Endothelial cell of umbilical vein (primary cell): ENCODE measurements around the gene CLPTM1L. TPM values are rescaled to one million over a fixed set of nuclear protein-coding genes. Genes with fewer than 3 reads are reported as not detected.

Experiments used
- BruUV-seq: library from RNA; stranded (reverse); fragments of 400-500 nt; replicated peaks from 2 replicates; lab custom pipeline; 2021; lab: Mats Ljungman, UMichigan
- CTCF ChIA-PET: fragments of 300-600, 350-600 bp; sonication (Branson Sonifier 250); formaldehyde crosslinking; loops from one replicate; lab custom pipeline; 2021; ENCODE audit warnings: antibody characterized with exemption, inconsistent platforms; lab: Charles Lee
- POLR2A ChIA-PET: fragments of 300-600, 350-600 bp; sonication (Branson Sonifier 250); formaldehyde crosslinking; loops from one replicate; lab custom pipeline; 2021; ENCODE audit warnings: antibody characterized with exemption, inconsistent platforms; lab: Charles Lee
- DNase-seq: peaks from one replicate; pipeline ENCODE4 v3.0.0-alpha.2; 2011; ENCODE audit warnings: low read depth, low spot score
- FAIRE-seq: peaks from 2 replicates; lab custom pipeline; 2011; peaks lifted over from hg19 to GRCh38; lab: Jason Lieb, UNC
- H2AFZ ChIP-seq: 2 replicates; pipeline ENCODE4 v1.6.0; 2012; ENCODE audit warnings: low read depth, low read length, control low read depth, inconsistent platforms
- H3K27ac ChIP-seq: 2 replicates; pipeline ENCODE4 v1.5.1; 2011; ENCODE audit warnings: low read depth, mild to moderate bottlenecking, control low read depth, low read length, moderate library complexity; ENCODE audit not compliant: insufficient read depth
- H3K27me3 ChIP-seq, 2 experiments: 2 replicates each; pipeline versions ENCODE4 v1.6.0 to v1.6.1; 2011; ENCODE audit warnings: low read length in 2 of 2, mixed read lengths in 1 of 2; ENCODE audit not compliant: control insufficient read depth in 2 of 2, insufficient read depth in 2 of 2
- H3K36me3 ChIP-seq, 2 experiments: 2 replicates in 1 of 2; 3 replicates in 1 of 2; pipeline ENCODE4 v1.5.1; 2011; ENCODE audit warnings: low read length in 2 of 2, mild to moderate bottlenecking in 1 of 2, moderate library complexity in 1 of 2; ENCODE audit not compliant: control insufficient read depth in 2 of 2, insufficient read depth in 2 of 2; ENCODE audit errors: extremely low read depth in 1 of 2
- H3K4me1 ChIP-seq: 3 replicates; pipeline ENCODE4 v1.5.1; 2011; ENCODE audit warnings: mild to moderate bottlenecking, low read length; ENCODE audit not compliant: control insufficient read depth, insufficient read depth; ENCODE audit errors: extremely low read depth
- H3K4me2 ChIP-seq: 2 replicates; pipeline ENCODE4 v1.6.1; 2011; ENCODE audit warnings: low read length, control low read depth, mixed read lengths; ENCODE audit not compliant: insufficient read depth
- H3K4me3 ChIP-seq, 3 experiments: fragments of 200-600 bp in 1 of 3; sonication (generic), shearing (Covaris generic) in 1 of 3; replicated peaks in 1 of 3; 2 replicates each; pipeline ENCODE4 v1.5.1; 2011 to 2016; ENCODE audit warnings: control low read depth in 3 of 3, low read length in 3 of 3, mild to moderate bottlenecking in 2 of 3, inconsistent platforms in 1 of 3, low read depth in 1 of 3, moderate library complexity in 1 of 3; ENCODE audit not compliant: insufficient read depth in 1 of 3
- H3K79me2 ChIP-seq: 2 replicates; pipeline ENCODE4 v1.6.0; 2012; ENCODE audit warnings: low read length, inconsistent platforms; ENCODE audit not compliant: control insufficient read depth, insufficient read depth
- H3K9ac ChIP-seq: replicated peaks from 2 replicates; pipeline ENCODE3; 2011; ENCODE audit warnings: low read length, control low read depth; ENCODE audit not compliant: insufficient read depth; ENCODE audit errors: extremely low read depth
- H3K9me1 ChIP-seq: replicated peaks from 3 replicates; pipeline ENCODE4 v1.6.0; 2011; ENCODE audit warnings: mild to moderate bottlenecking, low read length; ENCODE audit not compliant: control insufficient read depth, insufficient read depth; ENCODE audit errors: extremely low read depth
- H3K9me3 ChIP-seq: replicated peaks from 2 replicates; pipeline ENCODE4 v1.5.1; 2012; ENCODE audit warnings: low read length, inconsistent platforms; ENCODE audit not compliant: control insufficient read depth, insufficient read depth
- H4K20me1 ChIP-seq: replicated peaks from 2 replicates; pipeline ENCODE3; 2011; ENCODE audit warnings: mild to moderate bottlenecking, low read length; ENCODE audit not compliant: control insufficient read depth, insufficient read depth; ENCODE audit errors: extremely low read depth
- EZH2 ChIP-seq: IDR thresholded peaks from 2 replicates; pipeline ENCODE4 v1.6.1; 2012; ENCODE audit warnings: borderline replicate concordance, low read depth, mild to moderate bottlenecking, moderate library complexity, low read length, inconsistent platforms; ENCODE audit not compliant: severe bottlenecking
- FOS ChIP-seq: IDR thresholded peaks from 2 replicates; pipeline ENCODE4 v1.6.1; 2011; ENCODE audit warnings: mild to moderate bottlenecking, low read length, moderate library complexity, borderline replicate concordance; ENCODE audit not compliant: insufficient read depth
- GATA2 ChIP-seq: IDR thresholded peaks from 2 replicates; pipeline ENCODE4 v1.7.0; 2011; ENCODE audit warnings: low read depth, mild to moderate bottlenecking, moderate library complexity, mixed read lengths, low read length; ENCODE audit not compliant: insufficient read length, insufficient read depth
- JUN ChIP-seq: IDR thresholded peaks from 2 replicates; pipeline ENCODE4 v1.6.1; 2011; ENCODE audit warnings: borderline replicate concordance, low read depth; ENCODE audit not compliant: insufficient read length, insufficient read depth
- MYC ChIP-seq: IDR thresholded peaks from one replicate; pipeline ENCODE4 v1.6.1; 2011; ENCODE audit warnings: mild to moderate bottlenecking, low read depth, low read length
- POLR2A ChIP-seq: IDR thresholded peaks from 2 replicates; pipeline ENCODE4 v1.6.1; 2012; ENCODE audit warnings: low read depth, mild to moderate bottlenecking, control low read depth, low read length
- POLR2AphosphoS5 ChIP-seq: IDR thresholded peaks from 2 replicates; pipeline ENCODE4 v1.6.1; 2012; ENCODE audit warnings: low read depth, mild to moderate bottlenecking, control low read depth, low read length, moderate library complexity; ENCODE audit not compliant: insufficient read depth
- dilution Hi-C: fragments of 300-500 bp; cut with MboI; formaldehyde crosslinking; loops from one replicate; pipeline ENCODE4 v1.15.0; 2019; ENCODE audit warnings: low sequenced_read_pairs; ENCODE audit not compliant: extremely low pct_ligation_motif_present
- intact Hi-C: fragments of 100-400 bp; cut with micrococcal nuclease; formaldehyde crosslinking; loops from one replicate; pipeline ENCODE4 v1.10.0; 2022
- polyA plus RNA-seq, 4 experiments: library from polyadenylated mRNA; depleted of rRNA in 3 of 4; stranded (reverse) in 3 of 4; unstranded in 1 of 4; fragments of >200 nt; gene quantifications; 2 replicates each; pipeline versions ENCODE4 v1.2.1 to v1.2.3, GENCODE V29; 2011 to 2012; ENCODE audit warnings: missing spikeins in 1 of 4
- total RNA-seq: library from RNA; stranded (reverse); gene quantifications from 2 replicates; pipeline ENCODE4 v1.2.3, GENCODE V29; 2021
- TF ChIP-seq, protein P1 (sequence below): IDR thresholded peaks from 2 replicates; pipeline ENCODE4 v1.6.1; 2011; ENCODE audit not compliant: insufficient read depth, insufficient read length
- TF ChIP-seq, protein P2 (sequence below), 2 donors: IDR thresholded peaks; 1 replicate in 1 of 2; 2 replicates in 1 of 2; pipeline ENCODE4 v1.5.1; 2011; ENCODE audit warnings: low read length in 2 of 2, mild to moderate bottlenecking in 2 of 2, moderate library complexity in 2 of 2, control low read depth in 1 of 2, inconsistent platforms in 1 of 2, low read depth in 1 of 2; ENCODE audit not compliant: insufficient read depth in 1 of 2; ENCODE audit errors: extremely low read depth in 1 of 2

The CLPTM1L gene
- total and polyA plus RNA-seq, 2 donors (not counting 3 experiments of a cell fraction or from before 2014, with no cell fraction given) = 116 to 191 TPM

GRCh38 chr5:1277331-1277730 is 67.6 kb downstream of the CLPTM1L start:
- Histone ChIP-seq H3K36me3 (no peaks in the 10 kb centered on the region), H3K27ac (no peak overlapping the region), H3K4me3 (no peak overlapping the region), H3K27me3 (no peaks in the 10 kb centered on the region), H2AFZ (no peak overlapping the region), H3K4me2 (no peak overlapping the region), H3K9me3 (no peaks in the 10 kb centered on the region), H3K9ac (no peak overlapping the region), H3K4me1 (no peaks in the 10 kb centered on the region), H4K20me1 (no peaks in the 10 kb centered on the region), H3K9me1 (no peaks in the 10 kb centered on the region), H3K79me2 (no peaks in the 10 kb centered on the region)
- FAIRE-seq = no peak
- intact Hi-C loops (no loop called here), dilution Hi-C loops (no loop called here)
- TF ChIP-seq EZH2 = no peak
- TF ChIP-seq, protein P1, sequence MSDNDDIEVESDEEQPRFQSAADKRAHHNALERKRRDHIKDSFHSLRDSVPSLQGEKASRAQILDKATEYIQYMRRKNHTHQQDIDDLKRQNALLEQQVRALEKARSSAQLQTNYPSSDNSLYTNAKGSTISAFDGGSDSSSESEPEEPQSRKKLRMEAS = no peak
- TF ChIP-seq MYC = no peak
- TF ChIP-seq GATA2 = no peak
- TF ChIP-seq FOS = no peak
- no peak for TF ChIP-seq POLR2A
- TF ChIP-seq JUN = no peak
- TF ChIP-seq POLR2AphosphoS5 = no peak
- TF ChIP-seq, protein P2, sequence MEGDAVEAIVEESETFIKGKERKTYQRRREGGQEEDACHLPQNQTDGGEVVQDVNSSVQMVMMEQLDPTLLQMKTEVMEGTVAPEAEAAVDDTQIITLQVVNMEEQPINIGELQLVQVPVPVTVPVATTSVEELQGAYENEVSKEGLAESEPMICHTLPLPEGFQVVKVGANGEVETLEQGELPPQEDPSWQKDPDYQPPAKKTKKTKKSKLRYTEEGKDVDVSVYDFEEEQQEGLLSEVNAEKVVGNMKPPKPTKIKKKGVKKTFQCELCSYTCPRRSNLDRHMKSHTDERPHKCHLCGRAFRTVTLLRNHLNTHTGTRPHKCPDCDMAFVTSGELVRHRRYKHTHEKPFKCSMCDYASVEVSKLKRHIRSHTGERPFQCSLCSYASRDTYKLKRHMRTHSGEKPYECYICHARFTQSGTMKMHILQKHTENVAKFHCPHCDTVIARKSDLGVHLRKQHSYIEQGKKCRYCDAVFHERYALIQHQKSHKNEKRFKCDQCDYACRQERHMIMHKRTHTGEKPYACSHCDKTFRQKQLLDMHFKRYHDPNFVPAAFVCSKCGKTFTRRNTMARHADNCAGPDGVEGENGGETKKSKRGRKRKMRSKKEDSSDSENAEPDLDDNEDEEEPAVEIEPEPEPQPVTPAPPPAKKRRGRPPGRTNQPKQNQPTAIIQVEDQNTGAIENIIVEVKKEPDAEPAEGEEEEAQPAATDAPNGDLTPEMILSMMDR (IDR thresholded peaks at IDR 0.05; ENCODE audit: extremely low read depth in 1 of 2, insufficient read depth in 1 of 2, low read depth in 1 of 2, low read length in 2 of 2) = no peak
- CTCF ChIA-PET = no interaction called here
- POLR2A ChIA-PET = no interaction called here
- no TSS peak for BruUV-seq
- no peak for DNase-seq
